ENCODE data around the gene FOXE1. TPM values are rescaled to one million over a fixed set of nuclear protein-coding genes. Genes with fewer than 3 reads are reported as not detected.

The FOXE1 gene
- total RNA-seq, 1 donor from 2014 or later = not detected

GRCh38 chr9:97819735-97820134 lies 33.3 kb upstream of the FOXE1 start:
- no peak for DNase-seq (ENCODE audit: extremely low spot score, unreplicated experiment)
- Mint-ChIP-seq H3K9me3 (ENCODE audit: unreplicated experiment) (no peaks in the 10 kb centered on the region), H3K4me3 (ENCODE audit: unreplicated experiment) (no peak overlapping the region), H3K36me3 (ENCODE audit: unreplicated experiment) (no peaks in the 10 kb centered on the region), H3K27ac (ENCODE audit: unreplicated experiment) (no peak overlapping the region), H3K27me3 (ENCODE audit: unreplicated experiment) (peaks cover 53% of the 10 kb centered on the region), H3K4me1 (ENCODE audit: unreplicated experiment) (no peaks in the 10 kb centered on the region)
- TF ChIP-seq CTCF (IDR thresholded peaks at IDR 0.05) = no peak

- H3K27ac Mint-ChIP-seq (ENCODE audit: unreplicated experiment) = no peak overlapping the region
- H3K4me3 Mint-ChIP-seq (ENCODE audit: unreplicated experiment) = no peak overlapping the region
- H3K36me3 Mint-ChIP-seq (ENCODE audit: unreplicated experiment) = no peaks in the 10 kb centered on the region
- no peaks in the 10 kb centered on the region for H3K4me1 Mint-ChIP-seq (ENCODE audit: unreplicated experiment)
- no peaks in the 10 kb centered on the region for H3K9me3 Mint-ChIP-seq (ENCODE audit: unreplicated experiment)
- no peak for TF ChIP-seq CTCF (IDR thresholded peaks at IDR 0.05)
- peaks cover 55% of the 10 kb centered on the region for H3K27me3 Mint-ChIP-seq (ENCODE audit: unreplicated experiment)
- DNase-seq (ENCODE audit: extremely low spot score, unreplicated experiment) = no peak
Measured at GRCh38 chr9:97820373-97820772, 32.7 kb upstream of the FOXE1 start.

- no peak overlapping the region for H3K4me3 Mint-ChIP-seq (ENCODE audit: unreplicated experiment)
Measured at GRCh38 chr9:97830884-97831829, 21.9 kb upstream of the FOXE1 start.

GRCh38 chr9:97831843-97832636 lies 21.0 kb upstream of the FOXE1 start:
- no peaks in the 10 kb centered on the region for H3K4me1 Mint-ChIP-seq (ENCODE audit: unreplicated experiment)
- H3K27me3 Mint-ChIP-seq (ENCODE audit: unreplicated experiment) = peaks cover 71% of the 10 kb centered on the region
- DNase-seq (ENCODE audit: extremely low spot score, unreplicated experiment) = peak; percentile 75
- H3K27ac Mint-ChIP-seq (ENCODE audit: unreplicated experiment) = no peak overlapping the region
- TF ChIP-seq CTCF (IDR thresholded peaks at IDR 0.05) = no peak
- H3K4me3 Mint-ChIP-seq (ENCODE audit: unreplicated experiment) = no peak overlapping the region
- no peaks in the 10 kb centered on the region for H3K36me3 Mint-ChIP-seq (ENCODE audit: unreplicated experiment)
- H3K9me3 Mint-ChIP-seq (ENCODE audit: unreplicated experiment) = no peaks in the 10 kb centered on the region

More at GRCh38 chr9:97830884-97831829, 21.9 kb upstream of the FOXE1 start:
- no peaks in the 10 kb centered on the region for H3K36me3 Mint-ChIP-seq (ENCODE audit: unreplicated experiment)
- H3K9me3 Mint-ChIP-seq (ENCODE audit: unreplicated experiment) = no peaks in the 10 kb centered on the region
- H3K27me3 Mint-ChIP-seq (ENCODE audit: unreplicated experiment) = peaks cover 70% of the 10 kb centered on the region
- TF ChIP-seq CTCF (IDR thresholded peaks at IDR 0.05) = no peak
- peak; percentile 66 for DNase-seq (ENCODE audit: extremely low spot score, unreplicated experiment)
- H3K27ac Mint-ChIP-seq (ENCODE audit: unreplicated experiment) = no peak overlapping the region
- H3K4me1 Mint-ChIP-seq (ENCODE audit: unreplicated experiment) = no peaks in the 10 kb centered on the region

- H3K36me3 Mint-ChIP-seq (ENCODE audit: unreplicated experiment) = no peaks in the 10 kb centered on the region
- H3K4me3 Mint-ChIP-seq (ENCODE audit: unreplicated experiment) = no peak overlapping the region
- peaks cover 51% of the 10 kb centered on the region for H3K27me3 Mint-ChIP-seq (ENCODE audit: unreplicated experiment)
- no peak for DNase-seq (ENCODE audit: extremely low spot score, unreplicated experiment)
- no peak for TF ChIP-seq CTCF (IDR thresholded peaks at IDR 0.05)
- H3K4me1 Mint-ChIP-seq (ENCODE audit: unreplicated experiment) = peaks cover 2% of the 10 kb centered on the region
- H3K27ac Mint-ChIP-seq (ENCODE audit: unreplicated experiment) = no peak overlapping the region
- H3K9me3 Mint-ChIP-seq (ENCODE audit: unreplicated experiment) = no peaks in the 10 kb centered on the region
Measured at GRCh38 chr9:97840521-97840920, 12.5 kb upstream of the FOXE1 start.

Measured in osteocyte (in vitro differentiated cells).